K562 (cell line): ENCODE measurements around the gene PMP22. TPM values are rescaled to one million over a fixed set of nuclear protein-coding genes. Genes with fewer than 3 reads are reported as not detected.

Experiments used
- ATAC-seq: fragments of 200-7000 bp; cut with Tn5 transposase; 3 replicates; pipeline ENCODE4 v1.9.1; 2020; ENCODE audit warnings: moderate library complexity
- BruUV-seq: library from RNA; stranded (reverse); fragments of 400-500 nt; replicated peaks from 2 replicates; lab custom pipeline; 2021; lab: Mats Ljungman, UMichigan
- CTCF ChIA-PET: fragments of 300-600 bp; formaldehyde crosslinking; extraction: SDS; loops from one replicate; lab custom pipeline; 2021; ENCODE audit warnings: low intra/inter-chr PET ratio; lab: Yijun Ruan, JAX
- POLR2A ChIA-PET: fragments of 300-600, 350-650 bp; sonication (Branson Sonifier 250); formaldehyde crosslinking; extraction: SDS; loops from one replicate; lab custom pipeline; 2021; ENCODE audit warnings: antibody characterized with exemption, inconsistent platforms; lab: Yijun Ruan, JAX
- DNase-seq, 4 experiments: peaks; one replicate each; pipeline versions ENCODE4 v3.0.0 to v3.0.0-alpha.2; 2011 to 2018; ENCODE audit warnings: low spot score in 3 of 4, mixed read lengths in 3 of 4; ENCODE audit errors: extremely low read depth in 1 of 4
- FAIRE-seq: peaks from 2 replicates; lab custom pipeline; 2011; peaks lifted over from hg19 to GRCh38; lab: Jason Lieb, UNC
- H2AFZ ChIP-seq: 2 replicates; pipeline ENCODE4 v1.6.0; 2011; ENCODE audit warnings: low read depth, low read length, control low read depth, inconsistent platforms
- H3K27ac ChIP-seq: fragments of 200-600 bp; 3 replicates; pipeline ENCODE4 v1.8.0; 2011; ENCODE audit warnings: low read depth, mild to moderate bottlenecking, control low read depth, inconsistent platforms, low read length, moderate library complexity, mixed read lengths; ENCODE audit errors: extremely low read depth
- H3K27me3 ChIP-seq, 2 experiments: fragments of 300-600 bp in 1 of 2; 2 replicates in 1 of 2; 3 replicates in 1 of 2; pipeline versions ENCODE4 v1.6.0 to v1.8.0; 2011; ENCODE audit warnings: inconsistent platforms in 2 of 2, low read length in 2 of 2, mild to moderate bottlenecking in 1 of 2, mixed read lengths in 1 of 2, moderate library complexity in 1 of 2; ENCODE audit not compliant: control insufficient read depth in 2 of 2, insufficient read depth in 2 of 2
- H3K36me3 ChIP-seq: fragments of 300-600 bp; 3 replicates; pipeline ENCODE4 v1.8.0; 2011; ENCODE audit warnings: mild to moderate bottlenecking, low read length, inconsistent platforms; ENCODE audit not compliant: control insufficient read depth, insufficient read depth
- H3K4me1 ChIP-seq, 2 experiments: fragments of 200-600 bp in 1 of 2; replicated peaks in 1 of 2; 2 replicates in 1 of 2; 3 replicates in 1 of 2; pipeline versions ENCODE4 v1.5.1 to v1.8.0; 2011; ENCODE audit warnings: inconsistent platforms in 2 of 2, low read length in 2 of 2, mild to moderate bottlenecking in 1 of 2, mixed read lengths in 1 of 2, moderate library complexity in 1 of 2; ENCODE audit not compliant: control insufficient read depth in 2 of 2, insufficient read depth in 2 of 2
- H3K4me2 ChIP-seq: 2 replicates; pipeline ENCODE4 v1.6.1; 2011; ENCODE audit warnings: low read length, control low read depth, inconsistent platforms, mixed read lengths; ENCODE audit not compliant: insufficient read depth
- H3K4me3 ChIP-seq: fragments of 200-600 bp; sonication (generic), shearing (Covaris generic); 2 replicates; pipeline ENCODE4 v1.5.1; 2016; ENCODE audit warnings: control low read depth, inconsistent platforms
- H3K79me2 ChIP-seq: fragments of 200-600 bp; 3 replicates; pipeline ENCODE4 v1.8.0; 2011; ENCODE audit warnings: low read length, inconsistent platforms; ENCODE audit not compliant: control insufficient read depth, insufficient read depth
- H3K9ac ChIP-seq, 2 experiments: 2 replicates each; pipeline versions ENCODE4 v1.6.0 to v1.6.1; 2011; ENCODE audit warnings: low read depth in 2 of 2, low read length in 2 of 2, control low read depth in 1 of 2, inconsistent platforms in 1 of 2, mild to moderate bottlenecking in 1 of 2, mixed read lengths in 1 of 2; ENCODE audit not compliant: insufficient read depth in 1 of 2
- H3K9me1 ChIP-seq: one replicate; pipeline ENCODE4 v1.6.0; 2011; ENCODE audit warnings: inconsistent platforms, mild to moderate bottlenecking, low read length, moderate library complexity; ENCODE audit not compliant: control insufficient read depth, insufficient read depth
- H3K9me3 ChIP-seq: replicated peaks from 2 replicates; pipeline ENCODE4 v1.5.1; 2011; ENCODE audit warnings: low read depth, low read length, inconsistent platforms; ENCODE audit not compliant: control insufficient read depth, insufficient read depth
- H4K20me1 ChIP-seq: replicated peaks from 2 replicates; pipeline ENCODE4 v1.6.1; 2011; ENCODE audit warnings: low read length, inconsistent platforms, mixed read lengths; ENCODE audit not compliant: control insufficient read depth, insufficient read depth
- BMI1 ChIP-seq: fragments of 150-350 bp; IDR thresholded peaks from 2 replicates; pipeline ENCODE4 v1.6.1; 2014; ENCODE audit warnings: low read length
- C11orf30 ChIP-seq: fragments of 450-650 bp; IDR thresholded peaks from 2 replicates; pipeline ENCODE4 v1.6.1; 2016; ENCODE audit warnings: low read depth, mild to moderate bottlenecking
- CAMTA2 ChIP-seq: fragments of 250-450 bp; sonication (Bioruptor Pico); conservative IDR thresholded peaks from 2 replicates; pipeline ENCODE4 v1.5.1; 2022
- ETV6 ChIP-seq, 3 experiments: fragments of 150-350 bp in 1 of 3; sonication (generic) in 1 of 3; formaldehyde crosslinking in 1 of 3; IDR thresholded peaks; 2 replicates each; pipeline versions ENCODE4 v1.6.1 to v1.8.0; 2014 to 2022; ENCODE audit warnings: borderline replicate concordance in 2 of 3, low read depth in 2 of 3, antibody characterized with exemption in 1 of 3, low read length in 1 of 3, mild to moderate bottlenecking in 1 of 3, missing genetic modification reagents in 1 of 3
- EZH2 ChIP-seq: IDR thresholded peaks from 2 replicates; pipeline ENCODE4 v1.6.1; 2012; ENCODE audit warnings: low read depth, mild to moderate bottlenecking, inconsistent platforms, low read length, borderline replicate concordance
- HDAC2 ChIP-seq: fragments of 450-650 bp; IDR thresholded peaks from 2 replicates; pipeline ENCODE4 v1.6.1; 2016; ENCODE audit warnings: mild to moderate bottlenecking
- KAT2B ChIP-seq: IDR thresholded peaks from one replicate; pipeline ENCODE4 v1.6.1; 2012; ENCODE audit warnings: low read depth, mild to moderate bottlenecking, control low read depth, inconsistent platforms, low read length, moderate library complexity
- KDM1A ChIP-seq, 2 experiments: fragments of 450-650 bp; IDR thresholded peaks; 2 replicates each; pipeline ENCODE4 v1.6.1; 2016; ENCODE audit warnings: mild to moderate bottlenecking in 2 of 2
- KLF16 ChIP-seq: IDR thresholded peaks from 2 replicates; pipeline ENCODE4 v1.6.1; 2016; ENCODE audit warnings: antibody characterized with exemption
- MCM3 ChIP-seq: fragments of 450-650 bp; IDR thresholded peaks from 2 replicates; pipeline ENCODE4 v1.6.1; 2016
- NRF1 ChIP-seq, 2 experiments: fragments of 450-650 bp; IDR thresholded peaks in 1 of 2; conservative IDR thresholded peaks in 1 of 2; 2 replicates each; pipeline ENCODE4 v1.6.1; 2014; ENCODE audit warnings: mild to moderate bottlenecking in 2 of 2
- PHB ChIP-seq: fragments of 250-450 bp; sonication (Bioruptor Pico); IDR thresholded peaks from 2 replicates; pipeline ENCODE4 v1.5.0; 2021
- POU5F1 ChIP-seq: fragments of 150-350 bp; IDR thresholded peaks from 2 replicates; pipeline ENCODE4 v1.6.1; 2014; ENCODE audit warnings: borderline replicate concordance, low read length, low read depth, mild to moderate bottlenecking; ENCODE audit not compliant: partially characterized antibody
- SMAD3 ChIP-seq: fragments of 450-650 bp; formaldehyde crosslinking; conservative IDR thresholded peaks from 2 replicates; pipeline ENCODE4 v1.4.0; 2020; ENCODE audit warnings: mild to moderate bottlenecking
- SUPT5H ChIP-seq: fragments of 450-650 bp; IDR thresholded peaks from 2 replicates; pipeline ENCODE4 v1.6.1; 2016
- TCF3 ChIP-seq: sonication (generic); formaldehyde crosslinking; IDR thresholded peaks from 2 replicates; pipeline ENCODE4 v1.4.0; 2020; ENCODE audit warnings: mild to moderate bottlenecking, missing genetic modification reagents
- WGBS: fragments of 100-300 bp; shearing (Covaris generic); methylation state at CpG from one replicate; pipeline ENCODE4 v1.1.6; 2016; ENCODE audit warnings: low coverage, mixed read lengths; ENCODE audit not compliant: insufficient coverage; ENCODE audit errors: missing lambda C conversion rate; 5-methylcytosine and 5-hydroxymethylcytosine counted together
- in situ Hi-C: fragments of 300-500 bp; cut with MboI; formaldehyde crosslinking; loops from 4 replicates; pipeline ENCODE4 v1.15.0; 2018; ENCODE audit warnings: inconsistent platforms, mixed read lengths
- intact Hi-C: fragments of 100-400 bp; cut with micrococcal nuclease; formaldehyde crosslinking; loops from 2 replicates; pipeline ENCODE4 v1.14.2; 2022
- polyA plus RNA-seq, 8 experiments: library from polyadenylated mRNA; depleted of rRNA in 4 of 8; stranded (reverse) in 5 of 8; unstranded in 3 of 8; fragments of >200 nt; fragmentation: Nextera tagmentation in 2 of 8; fragmentation: Illumina TruSeq in 1 of 8; extraction: Ambion mirVana in 2 of 8; extraction: Trizol in 1 of 8; gene quantifications; 2 replicates each; pipeline versions ENCODE4 v1.2.1 to v1.2.3, GENCODE V29; 2011 to 2014; ENCODE audit warnings: inconsistent platforms in 1 of 8, missing spikeins in 1 of 8
- total RNA-seq, 7 experiments: library from RNA; depleted of rRNA in 6 of 7; stranded (reverse); fragments of >200 nt in 6 of 7; fragmentation: Illumina TruSeq in 2 of 7; extraction: Trizol in 2 of 7; gene quantifications; 2 replicates each; pipeline versions ENCODE4 v1.2.1 to v1.2.3, GENCODE V29; 2011 to 2021; ENCODE audit warnings: low replicate concordance in 1 of 7
- TF ChIP-seq, protein P1 (sequence below): IDR thresholded peaks from 2 replicates; pipeline ENCODE4 v1.6.1; 2016; ENCODE audit warnings: missing genetic modification characterization, missing compliant biosample characterization
- TF ChIP-seq, protein P2 (sequence below): fragments of 450-650 bp; formaldehyde crosslinking; IDR thresholded peaks from 2 replicates; pipeline ENCODE4 v1.4.0; 2020; ENCODE audit warnings: mild to moderate bottlenecking
- TF ChIP-seq, protein P3 (sequence below): IDR thresholded peaks from 2 replicates; pipeline ENCODE4 v1.6.1; 2011; ENCODE audit warnings: borderline replicate concordance, low read depth, mild to moderate bottlenecking, moderate library complexity, low read length; ENCODE audit not compliant: insufficient read depth, poor library complexity, severe bottlenecking

PMP22 gene
- total and polyA plus RNA-seq, 9 of the 15 experiments (the other 6 are each of a cell fraction or from before 2014, with no cell fraction given): 12.6 to 62.3 (median 25.8) TPM

GRCh38 chr17:15301845-15302244 lies 36.7 kb upstream of the PMP22 start (continued):
- TF ChIP-seq, protein P1, sequence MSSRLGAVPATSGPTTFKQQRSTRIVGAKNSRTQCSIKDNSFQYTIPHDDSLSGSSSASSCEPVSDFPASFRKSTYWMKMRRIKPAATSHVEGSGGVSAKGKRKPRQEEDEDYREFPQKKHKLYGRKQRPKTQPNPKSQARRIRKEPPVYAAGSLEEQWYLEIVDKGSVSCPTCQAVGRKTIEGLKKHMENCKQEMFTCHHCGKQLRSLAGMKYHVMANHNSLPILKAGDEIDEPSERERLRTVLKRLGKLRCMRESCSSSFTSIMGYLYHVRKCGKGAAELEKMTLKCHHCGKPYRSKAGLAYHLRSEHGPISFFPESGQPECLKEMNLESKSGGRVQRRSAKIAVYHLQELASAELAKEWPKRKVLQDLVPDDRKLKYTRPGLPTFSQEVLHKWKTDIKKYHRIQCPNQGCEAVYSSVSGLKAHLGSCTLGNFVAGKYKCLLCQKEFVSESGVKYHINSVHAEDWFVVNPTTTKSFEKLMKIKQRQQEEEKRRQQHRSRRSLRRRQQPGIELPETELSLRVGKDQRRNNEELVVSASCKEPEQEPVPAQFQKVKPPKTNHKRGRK (tag): no peak
- TF ChIP-seq BMI1 (no peak), KAT2B (no peak), NRF1 (conservative IDR thresholded peaks at IDR 0.05 in 1 of 2, IDR thresholded peaks at IDR 0.05 in 1 of 2) (no peak), ETV6 (IDR thresholded peaks at IDR 0.05; ENCODE audit: borderline replicate concordance in 1 of 2, low read depth in 2 of 2, low read length in 1 of 2) (no peak), ETV6 (CRISPR knock-in tag; IDR thresholded peaks at IDR 0.05; ENCODE audit: borderline replicate concordance) (no peak), HDAC2 (no peak), KDM1A (IDR thresholded peaks at IDR 0.05) (no peak), PHB (no peak)

DNA sequence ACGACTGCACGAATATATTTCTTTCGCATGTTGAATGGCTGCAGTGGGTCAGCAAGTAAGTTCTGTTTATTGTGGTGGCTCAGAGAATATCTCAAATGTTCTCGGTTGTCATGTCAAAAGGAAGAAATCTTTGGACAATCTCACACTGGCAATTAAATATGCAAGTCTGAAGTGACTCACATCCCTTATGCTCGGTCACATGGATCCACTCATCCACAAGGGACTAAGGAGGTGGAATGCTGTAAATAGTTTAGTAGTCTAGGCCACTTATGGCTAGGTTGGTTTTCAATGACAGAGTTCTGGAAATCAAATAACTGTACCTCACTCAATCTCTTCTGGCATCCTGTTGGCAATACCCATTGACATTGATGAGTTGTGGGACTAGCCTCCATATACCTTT lies 33.0 kb upstream of the PMP22 start:
- no peaks in the 10 kb centered on the region for H3K4me1 ChIP-seq
- TF ChIP-seq, protein P2, sequence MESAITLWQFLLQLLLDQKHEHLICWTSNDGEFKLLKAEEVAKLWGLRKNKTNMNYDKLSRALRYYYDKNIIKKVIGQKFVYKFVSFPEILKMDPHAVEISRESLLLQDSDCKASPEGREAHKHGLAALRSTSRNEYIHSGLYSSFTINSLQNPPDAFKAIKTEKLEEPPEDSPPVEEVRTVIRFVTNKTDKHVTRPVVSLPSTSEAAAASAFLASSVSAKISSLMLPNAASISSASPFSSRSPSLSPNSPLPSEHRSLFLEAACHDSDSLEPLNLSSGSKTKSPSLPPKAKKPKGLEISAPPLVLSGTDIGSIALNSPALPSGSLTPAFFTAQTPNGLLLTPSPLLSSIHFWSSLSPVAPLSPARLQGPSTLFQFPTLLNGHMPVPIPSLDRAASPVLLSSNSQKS (CRISPR knock-in tag): no peak
- TF ChIP-seq, protein P3, sequence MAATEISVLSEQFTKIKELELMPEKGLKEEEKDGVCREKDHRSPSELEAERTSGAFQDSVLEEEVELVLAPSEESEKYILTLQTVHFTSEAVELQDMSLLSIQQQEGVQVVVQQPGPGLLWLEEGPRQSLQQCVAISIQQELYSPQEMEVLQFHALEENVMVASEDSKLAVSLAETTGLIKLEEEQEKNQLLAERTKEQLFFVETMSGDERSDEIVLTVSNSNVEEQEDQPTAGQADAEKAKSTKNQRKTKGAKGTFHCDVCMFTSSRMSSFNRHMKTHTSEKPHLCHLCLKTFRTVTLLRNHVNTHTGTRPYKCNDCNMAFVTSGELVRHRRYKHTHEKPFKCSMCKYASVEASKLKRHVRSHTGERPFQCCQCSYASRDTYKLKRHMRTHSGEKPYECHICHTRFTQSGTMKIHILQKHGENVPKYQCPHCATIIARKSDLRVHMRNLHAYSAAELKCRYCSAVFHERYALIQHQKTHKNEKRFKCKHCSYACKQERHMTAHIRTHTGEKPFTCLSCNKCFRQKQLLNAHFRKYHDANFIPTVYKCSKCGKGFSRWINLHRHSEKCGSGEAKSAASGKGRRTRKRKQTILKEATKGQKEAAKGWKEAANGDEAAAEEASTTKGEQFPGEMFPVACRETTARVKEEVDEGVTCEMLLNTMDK: no peak
- TF ChIP-seq CAMTA2 (CRISPR knock-in tag) (no peak), TCF3 (CRISPR knock-in tag) (no peak), EZH2 (no peak), POU5F1 (no peak), SMAD3 (CRISPR knock-in tag) (no peak), C11orf30 (no peak), KLF16 (no peak), SUPT5H (no peak), MCM3 (no peak)

More for the DNA sequence above, 33.0 kb upstream of the PMP22 start:
- ATAC-seq (no peak), DNase-seq (no peak), FAIRE-seq (no peak)
- ChIA-PET POLR2A (interaction anchor here (0.5 kb wide), 1 partner anchor 16 kb away, joined by 3 read pairs; no protein-coding TSS in a partner anchor), CTCF (no interaction called here)
- Histone ChIP-seq H3K36me3 (no peaks in the 10 kb centered on the region), H4K20me1 (no peaks in the 10 kb centered on the region), H3K79me2 (no peaks in the 10 kb centered on the region), H3K9ac (no peak overlapping the region), H3K4me2 (no peak overlapping the region), H3K27ac (no peak overlapping the region), H3K27me3 (peaks cover 0 to 4% of the 10 kb centered on the region in 2 experiments; a peak in 1 of 5 replicates), H3K9me1 (no peaks in the 10 kb centered on the region), H3K4me3 (no peak overlapping the region), H3K9me3 (no peaks in the 10 kb centered on the region), H2AFZ (no peak overlapping the region)
- BruUV-seq: no TSS peak
- in situ Hi-C loops: no loop called here
- intact Hi-C loops: no loop called here
- 5% methylated on average over 5 of the region's 5 CpGs for WGBS
